HG03469 (cell line): ENCODE data around the gene RPTOR.

Experiments used
- ATAC-seq: cut with Tn5 transposase; IDR thresholded peaks from one replicate; pipeline ENCODE4 v1.9.1; 2021; ENCODE audit warnings: mild to moderate bottlenecking, moderate library complexity, moderate number of reproducible peaks; ENCODE audit not compliant: unreplicated experiment

The RPTOR gene

DNA sequence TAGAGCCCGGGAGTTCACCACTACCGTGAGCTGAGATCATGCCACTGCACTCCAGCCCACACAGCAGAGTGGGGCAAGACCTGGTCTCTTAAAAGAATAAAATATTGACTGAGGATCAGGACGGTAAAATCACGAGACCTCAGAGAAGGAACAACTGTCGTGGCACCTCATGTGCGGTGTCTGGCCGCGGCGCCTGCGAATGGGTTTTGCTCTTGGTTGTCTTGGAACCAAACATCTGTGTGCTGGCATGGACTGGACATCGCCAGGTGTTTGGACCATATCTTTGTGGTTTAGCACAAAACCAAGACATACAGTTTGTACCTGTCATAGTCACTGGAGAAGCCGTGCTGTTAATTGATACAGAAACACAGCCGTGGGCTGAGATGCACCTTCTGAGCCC lies 234.1 kb downstream of the RPTOR start:
- no peak for ATAC-seq

DNA sequence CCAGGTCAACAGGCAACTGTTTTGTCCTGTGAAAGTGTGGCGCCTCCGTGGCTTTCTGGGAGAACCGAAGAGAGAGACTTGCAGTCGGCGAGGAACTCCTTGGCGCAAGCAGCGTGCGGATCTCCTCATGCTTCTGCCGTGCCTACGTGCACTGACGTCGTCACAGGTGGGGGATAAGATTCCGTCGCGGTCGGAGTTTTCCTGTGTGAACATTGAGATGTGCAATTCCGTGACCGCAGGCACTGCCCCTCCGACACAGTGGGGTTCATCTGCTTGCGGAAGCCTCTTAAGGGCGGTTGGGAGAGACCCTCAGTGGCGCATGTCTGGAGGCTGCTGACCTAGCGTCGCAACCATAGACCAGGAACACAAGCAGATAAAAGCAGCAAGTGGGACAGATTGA lies 234.7 kb downstream of the RPTOR start:
- no peak for ATAC-seq

DNA sequence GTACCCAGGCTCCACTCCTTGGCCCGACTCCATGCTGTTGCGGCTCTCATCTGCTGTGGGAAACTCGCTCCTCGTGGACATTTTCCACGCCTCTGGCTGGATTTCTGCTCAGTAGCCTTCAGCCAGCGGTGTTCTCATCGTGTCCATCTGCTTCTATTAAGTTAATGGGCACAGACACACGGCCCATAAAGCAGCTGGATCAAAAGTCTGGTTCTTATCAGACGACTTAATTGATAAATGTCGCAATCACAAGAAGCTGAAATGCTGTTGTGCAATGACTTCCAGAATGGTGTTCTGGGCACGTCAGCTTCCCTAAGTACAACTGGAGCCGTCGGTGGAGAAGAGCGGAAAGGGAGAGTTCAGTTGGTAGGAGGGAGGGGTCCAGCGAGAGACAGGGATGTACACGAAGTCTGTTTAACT lies 235.3 kb downstream of the RPTOR start:
- ATAC-seq, result no peak

DNA sequence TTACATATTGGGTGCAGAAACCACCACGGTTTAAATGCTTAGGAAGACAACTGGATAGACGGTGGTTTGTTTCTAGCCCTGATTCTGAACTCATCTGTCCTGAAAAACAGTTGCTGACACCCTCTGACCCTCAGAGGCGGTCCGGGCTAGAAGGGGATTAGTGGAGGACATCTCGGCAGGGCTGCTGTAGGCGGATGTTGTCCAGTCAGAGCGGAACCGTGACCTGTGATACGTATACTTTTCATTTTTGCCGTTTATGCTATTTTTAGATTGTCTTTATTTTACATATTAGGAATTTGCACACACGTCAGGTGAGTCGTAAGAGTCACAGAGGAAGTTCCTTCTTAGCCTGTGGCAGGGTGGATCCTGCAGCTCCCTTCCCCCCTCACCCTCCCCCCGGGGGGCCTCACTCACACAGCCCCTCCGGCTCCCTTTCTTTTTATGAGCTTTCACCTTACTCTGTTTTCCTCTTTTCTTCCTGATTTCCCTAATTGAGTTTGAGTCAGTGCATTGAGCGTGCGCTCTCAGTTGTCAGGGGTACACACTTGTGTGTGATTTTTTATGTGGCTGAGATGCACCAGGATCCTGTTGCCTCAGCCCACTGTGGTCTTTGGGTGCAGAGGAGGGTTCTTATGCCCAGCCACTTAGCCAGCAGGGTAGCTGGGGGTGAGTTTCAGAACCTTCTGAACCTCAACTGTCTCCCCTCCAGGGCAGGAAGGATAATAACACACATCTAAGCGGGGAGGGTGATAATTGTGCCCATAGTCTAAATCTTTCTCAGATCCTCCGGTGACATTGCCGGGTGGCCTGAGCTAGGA lies 236.0 kb downstream of the RPTOR start:
- ATAC-seq, result no peak

DNA sequence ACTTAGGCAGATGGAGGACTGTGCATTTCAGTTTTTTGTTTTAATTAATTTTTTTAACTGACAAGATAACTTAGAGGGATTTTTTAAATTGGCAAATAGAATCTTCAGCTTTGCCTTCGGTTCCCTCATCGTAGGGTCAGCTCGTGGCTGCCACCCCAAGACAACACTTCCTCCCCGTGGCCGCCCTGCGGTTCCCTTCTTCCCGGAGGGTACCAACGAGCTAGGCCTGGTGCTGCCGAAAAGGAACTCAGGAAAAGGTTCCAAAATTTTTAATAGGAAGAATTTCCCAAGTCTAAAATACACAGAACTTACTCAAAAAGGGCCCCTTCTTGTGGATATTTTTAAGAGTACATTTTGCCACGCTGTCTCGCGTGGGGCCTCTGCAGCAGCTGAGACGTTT lies 236.6 kb downstream of the RPTOR start:
- ATAC-seq, result no peak

DNA sequence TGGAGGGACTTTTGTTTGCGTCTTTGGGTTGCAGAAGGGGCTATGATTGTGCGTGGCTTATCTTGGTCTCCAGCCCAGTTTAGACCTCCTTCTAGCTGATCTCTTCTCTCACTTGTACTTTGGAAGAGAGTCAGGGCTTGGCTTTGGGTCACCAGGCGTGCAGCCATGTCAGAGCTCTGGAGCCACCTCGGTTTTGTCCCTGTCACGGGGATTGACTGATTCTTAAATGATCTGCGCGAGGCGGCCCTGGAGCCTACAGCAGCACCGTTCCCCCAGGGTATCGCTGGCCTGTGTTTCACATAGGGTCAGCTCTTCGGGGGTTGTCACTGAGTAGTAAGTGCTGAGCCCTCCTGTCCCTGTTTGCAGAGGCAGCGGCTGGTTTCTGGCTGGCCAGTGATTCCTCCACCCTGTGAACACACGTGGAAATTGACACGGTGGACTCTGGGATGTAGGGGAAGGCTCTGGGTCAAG lies 237.2 kb downstream of the RPTOR start:
- no peak for ATAC-seq

DNA sequence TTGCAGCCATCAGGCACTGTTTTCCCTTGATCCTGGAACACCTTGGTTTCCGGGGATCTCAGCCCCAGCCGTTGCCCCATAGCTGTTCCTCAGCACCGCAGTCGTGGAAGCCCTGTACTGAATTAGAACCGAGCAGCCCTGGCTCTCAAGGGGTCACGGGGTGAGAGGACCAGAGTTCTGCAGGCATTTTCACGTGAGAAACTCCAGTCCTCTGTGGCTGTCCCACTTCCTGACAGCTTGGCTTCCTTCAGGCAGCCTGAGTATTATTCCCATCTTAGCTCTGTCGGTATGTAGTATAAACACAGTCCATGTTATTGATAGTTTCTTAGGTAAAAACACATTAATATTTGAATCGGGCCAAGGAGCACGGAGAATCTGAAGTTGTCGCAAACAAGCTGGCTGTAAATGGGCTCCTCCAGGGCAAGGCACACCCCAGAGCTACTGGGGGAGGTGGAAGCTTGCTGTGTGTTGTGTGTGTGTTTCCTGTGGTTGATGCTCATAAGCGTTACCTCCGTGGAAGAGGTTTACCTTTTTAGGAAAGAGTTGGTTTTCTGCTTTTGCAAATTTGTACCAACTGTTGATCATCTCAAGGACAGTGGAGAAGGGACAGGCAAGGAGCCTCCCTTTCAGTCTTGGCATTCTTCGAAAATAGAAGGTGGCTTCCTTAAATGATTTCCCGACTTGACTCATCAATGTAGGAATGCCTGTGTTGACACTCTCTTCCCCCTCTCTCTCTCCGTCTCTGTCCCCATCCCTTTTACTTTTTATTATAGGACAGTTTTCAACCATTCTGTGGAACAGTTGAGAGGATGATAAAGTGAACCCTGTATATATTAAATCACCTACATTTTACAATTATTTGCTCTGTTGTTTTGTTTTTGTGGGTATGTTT lies 238.1 kb downstream of the RPTOR start:
- ATAC-seq, result no peak

DNA sequence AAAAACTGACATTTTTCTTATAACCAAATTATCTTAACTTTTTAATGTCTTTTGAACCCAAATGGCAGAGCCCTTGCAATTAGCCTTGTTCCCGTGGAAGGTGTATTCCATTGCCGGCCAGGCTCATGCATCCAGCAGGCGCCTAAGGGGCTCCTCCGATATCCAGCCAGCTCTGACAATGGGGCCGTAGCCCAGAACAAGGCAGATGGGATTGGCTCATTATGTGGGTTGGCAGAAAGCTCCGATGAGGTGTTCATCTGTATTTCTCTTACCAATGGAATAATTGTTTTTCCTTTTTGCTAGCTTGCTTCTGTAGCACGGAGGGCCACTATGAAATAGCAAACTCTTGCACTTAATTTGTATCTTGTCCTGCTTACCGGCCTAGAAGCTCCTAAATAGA lies 238.8 kb downstream of the RPTOR start:
- ATAC-seq, result no peak

DNA sequence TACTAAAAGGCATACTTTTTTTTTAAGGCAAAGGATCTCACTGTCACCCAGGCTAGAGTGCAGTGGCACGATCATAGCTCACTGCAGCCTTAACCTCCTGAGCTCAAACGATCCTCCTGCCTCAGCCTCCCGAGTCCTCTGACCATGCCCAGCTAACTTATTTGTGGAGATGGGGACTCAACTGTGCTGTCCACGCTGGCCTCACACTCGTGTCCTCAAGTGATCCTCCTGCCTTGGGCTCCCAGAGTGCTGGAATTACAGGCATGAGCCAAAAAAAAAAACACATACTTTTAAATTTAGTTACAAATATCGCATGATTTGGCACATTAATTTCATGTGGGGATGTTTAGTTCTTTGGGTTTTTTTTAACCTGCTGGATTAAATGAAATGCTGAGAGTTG lies 239.3 kb downstream of the RPTOR start:
- no peak for ATAC-seq

DNA sequence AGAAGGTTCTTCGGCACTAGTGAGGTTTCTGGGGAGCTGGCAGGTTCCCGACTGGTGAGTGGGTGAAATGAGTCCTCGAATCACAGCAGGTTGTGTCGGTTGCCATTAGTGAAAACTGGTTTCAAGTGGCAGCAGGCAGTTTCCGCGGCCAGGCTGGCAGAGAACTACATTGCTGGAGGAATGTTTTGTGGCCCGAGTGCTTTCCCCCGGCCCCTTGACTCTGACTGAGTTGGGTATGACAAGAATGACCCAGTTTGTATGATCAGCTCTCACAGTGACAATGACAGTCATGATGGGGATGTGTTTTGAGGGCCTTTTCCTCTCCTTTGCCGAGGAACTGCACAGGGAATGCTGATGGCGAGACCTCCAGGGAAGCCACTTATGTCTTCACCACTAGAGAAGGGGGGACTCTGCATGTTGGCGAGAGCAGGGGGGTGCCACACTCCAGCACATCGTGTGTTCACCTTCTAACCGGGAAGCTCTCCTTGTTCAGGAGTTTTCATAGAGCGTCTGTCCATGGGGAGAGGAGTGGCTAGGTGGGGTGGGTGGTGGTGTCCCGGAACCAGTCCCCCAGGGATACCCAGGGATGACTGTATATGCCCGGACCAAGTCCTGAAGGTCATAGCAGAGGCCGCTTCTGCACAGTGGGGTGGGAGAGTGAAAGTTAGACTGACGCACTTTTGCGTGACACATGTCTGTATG lies 241.0 kb downstream of the RPTOR start:
- no peak for ATAC-seq

DNA sequence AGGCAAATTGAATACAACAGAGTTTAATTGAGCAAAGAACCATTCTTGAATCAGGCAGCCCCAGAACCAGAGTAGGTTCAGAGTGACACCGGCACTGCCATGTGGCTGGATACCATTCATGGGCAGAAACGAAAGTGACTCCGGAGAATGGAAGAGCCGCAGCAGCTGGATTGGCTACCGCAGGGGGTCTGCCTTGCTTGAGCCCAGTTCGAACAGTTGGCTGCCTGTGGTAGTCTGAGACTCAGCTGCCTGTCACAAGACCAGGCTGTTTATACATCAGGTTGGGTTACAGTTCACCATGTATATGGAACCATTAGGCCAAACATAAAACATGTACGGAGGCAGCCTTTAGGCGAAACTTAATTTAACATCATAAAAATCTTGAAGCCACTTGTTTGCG lies 241.8 kb downstream of the RPTOR start:
- no peak for ATAC-seq

DNA sequence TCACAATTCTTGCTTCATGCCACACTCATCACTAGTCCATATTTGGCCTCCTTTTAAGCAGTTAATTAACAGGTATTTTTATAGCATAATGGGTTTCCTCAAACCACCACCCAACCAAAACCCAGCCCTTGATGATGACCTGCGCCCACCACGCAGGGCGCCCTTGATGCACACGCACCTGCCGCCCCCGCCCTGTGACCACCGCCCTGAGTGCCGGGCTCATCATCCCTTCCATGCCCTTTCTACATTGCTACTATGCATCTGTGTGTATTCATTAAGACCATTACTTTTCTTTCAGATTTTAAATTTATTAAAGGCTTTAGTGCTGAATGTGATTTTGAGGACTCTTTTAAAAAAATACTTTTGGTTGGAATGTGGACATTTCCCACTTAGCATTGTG lies 242.2 kb downstream of the RPTOR start:
- no peak for ATAC-seq

DNA sequence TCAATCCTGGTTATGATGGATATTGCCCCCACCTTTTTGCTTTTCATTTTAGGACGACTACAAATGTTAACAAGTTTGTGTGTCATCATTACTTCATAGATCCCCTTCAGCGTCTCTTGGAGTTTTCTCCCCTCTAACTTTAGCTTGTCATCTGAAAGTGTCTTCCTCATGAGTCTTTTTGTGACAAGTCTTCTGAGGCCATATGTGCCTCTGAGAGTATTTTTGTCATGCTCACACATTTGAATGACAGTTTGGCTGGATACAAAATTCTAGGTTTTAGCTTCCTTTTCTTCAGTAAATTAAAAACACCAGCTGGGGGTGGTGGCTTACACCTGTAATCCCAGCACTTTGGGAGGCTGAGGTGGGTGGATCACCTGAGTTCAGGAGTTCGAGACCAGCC lies 243.2 kb downstream of the RPTOR start:
- no peak for ATAC-seq

DNA sequence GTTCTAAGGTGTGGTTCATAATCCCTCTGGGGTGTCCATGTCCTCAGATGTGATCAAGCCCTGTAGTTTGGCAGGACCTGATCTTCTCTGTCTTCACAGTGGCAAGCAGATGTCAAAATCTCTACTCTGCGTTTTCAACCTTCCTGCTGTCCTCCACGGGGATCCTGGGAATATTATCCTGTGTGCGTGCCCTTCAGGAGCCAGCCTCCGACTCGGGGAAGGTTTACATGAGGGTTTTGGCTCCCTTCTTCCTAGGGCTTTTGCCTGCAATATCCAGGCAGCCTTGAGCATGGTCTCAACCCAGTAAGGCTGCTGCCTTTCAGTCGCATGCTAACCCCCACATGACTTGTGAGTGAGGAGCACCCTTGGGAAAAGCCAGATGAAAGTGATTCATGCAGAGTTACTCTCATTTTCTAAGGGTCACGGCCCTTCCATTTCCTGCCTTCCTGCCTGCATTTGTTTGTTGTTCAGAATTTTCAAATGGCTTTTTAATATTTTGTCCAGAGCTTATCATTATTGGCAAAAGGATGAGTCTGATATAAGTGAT lies 244.8 kb downstream of the RPTOR start:
- ATAC-seq, result no peak

DNA sequence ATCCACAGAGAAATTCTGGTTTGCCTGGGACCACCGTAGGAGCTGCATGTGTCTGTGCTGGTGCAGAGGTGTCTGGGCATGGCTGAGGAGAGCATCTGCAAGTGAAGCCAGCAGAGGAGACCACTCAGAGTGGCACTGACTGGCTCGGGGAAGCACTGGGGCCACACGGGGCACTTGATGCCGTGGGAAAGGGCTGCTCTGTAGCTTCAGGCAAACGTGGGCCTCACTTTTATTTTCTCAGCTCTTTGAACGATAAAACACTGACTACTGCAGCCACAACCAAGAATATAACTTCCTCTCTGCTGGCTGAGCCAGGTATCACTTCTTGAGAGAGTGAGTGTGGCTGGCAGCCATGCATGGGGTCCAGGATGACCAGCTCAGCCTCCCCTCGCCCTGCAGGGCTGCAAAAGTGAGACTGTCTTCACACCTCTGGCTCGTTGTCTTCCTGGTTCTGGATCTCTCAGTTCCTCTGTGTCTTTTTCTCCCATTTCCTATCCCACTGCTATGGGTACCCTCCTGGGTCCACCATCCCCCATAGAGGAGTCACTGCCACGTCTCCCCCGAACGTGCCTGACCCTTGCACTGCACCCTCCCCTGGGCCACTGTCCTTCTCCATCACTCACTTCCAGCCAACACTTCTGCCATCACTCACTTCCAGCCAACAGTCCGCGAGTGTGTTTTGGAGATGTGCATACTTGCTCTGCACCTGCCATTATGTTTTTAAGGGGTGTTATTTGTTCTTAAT lies 245.6 kb downstream of the RPTOR start:
- ATAC-seq, result peak; percentile 30

DNA sequence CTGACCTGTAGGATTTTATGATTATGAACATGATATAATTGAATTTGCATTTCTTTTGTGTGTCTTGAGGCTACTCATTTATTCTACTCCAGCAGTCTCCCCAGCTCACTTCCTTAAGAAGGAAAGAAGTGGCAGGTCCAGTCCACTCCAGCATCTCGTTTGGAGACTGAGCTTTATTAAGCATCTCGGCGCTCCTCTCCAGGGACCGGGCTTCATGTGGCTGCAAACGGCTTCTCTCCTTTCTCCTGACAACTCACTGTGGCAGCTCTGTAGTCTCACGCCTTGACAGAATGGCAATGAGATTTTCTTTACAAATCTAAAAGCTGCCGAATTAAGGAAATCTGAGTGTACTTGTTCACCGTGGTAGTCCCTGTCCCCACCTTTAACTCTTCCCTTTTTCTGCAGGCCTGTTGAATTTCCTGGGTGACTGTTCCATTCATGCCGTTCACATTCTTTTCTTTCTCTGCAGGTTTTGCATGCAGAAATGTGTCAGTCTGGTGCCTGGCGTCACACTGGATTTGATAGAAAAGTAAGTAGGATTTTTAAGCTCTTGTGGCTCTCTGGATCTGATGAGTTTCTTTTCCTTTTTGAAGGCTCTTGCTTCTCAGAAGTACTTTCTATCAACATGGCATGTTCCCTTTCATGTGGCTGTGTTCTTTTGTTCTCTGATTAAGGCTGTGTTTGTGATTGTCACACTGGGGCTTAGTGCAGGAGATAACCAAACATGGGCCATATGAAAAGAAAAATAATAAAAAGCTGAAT lies 246.5 kb downstream of the RPTOR start:
- no peak for ATAC-seq

DNA sequence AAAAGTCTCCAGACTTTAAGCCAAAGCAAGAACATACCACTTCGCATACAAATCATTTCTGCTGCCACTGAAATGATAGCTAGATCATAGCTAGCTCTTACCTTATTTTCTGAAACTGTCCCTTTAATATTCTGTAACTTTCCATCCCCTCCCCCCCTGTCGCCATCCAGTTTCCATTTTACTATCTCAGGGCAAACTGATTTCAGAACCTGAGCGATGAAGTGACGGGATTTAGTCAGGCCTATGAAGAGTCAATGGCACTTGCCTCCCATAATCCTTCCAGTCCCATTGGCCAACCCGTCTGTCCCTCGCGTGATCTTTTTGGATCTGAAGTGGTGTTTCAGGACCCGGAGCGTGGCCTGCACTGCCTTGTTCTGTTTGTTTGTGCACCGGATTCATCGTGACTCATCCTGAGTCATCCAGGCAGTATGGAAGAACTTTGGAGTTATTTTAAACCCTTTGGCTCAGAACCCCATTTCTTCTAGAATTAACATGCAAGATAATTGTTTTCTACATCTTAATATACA lies 247.2 kb downstream of the RPTOR start:
- no peak for ATAC-seq

DNA sequence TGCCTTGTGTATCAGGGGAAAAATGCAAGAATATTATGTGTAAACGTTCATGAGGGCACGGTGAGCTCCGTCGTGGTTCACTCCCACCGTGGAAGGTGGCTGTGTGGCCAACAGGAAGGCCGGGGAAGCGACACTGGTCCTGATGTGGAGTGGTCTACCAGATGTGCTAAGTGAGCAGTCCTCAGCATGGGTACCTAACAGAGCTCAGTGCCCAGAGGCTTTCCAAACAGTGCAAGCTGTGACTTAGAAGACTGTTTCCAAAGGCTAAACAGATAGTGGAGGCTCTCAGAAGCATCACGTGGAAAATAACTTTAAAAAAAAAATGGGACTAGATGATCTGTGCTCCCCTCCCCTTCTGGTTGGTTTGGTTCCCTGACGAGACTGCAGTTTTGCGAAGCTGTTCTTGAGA lies 247.7 kb downstream of the RPTOR start:
- ATAC-seq, result no peak

DNA sequence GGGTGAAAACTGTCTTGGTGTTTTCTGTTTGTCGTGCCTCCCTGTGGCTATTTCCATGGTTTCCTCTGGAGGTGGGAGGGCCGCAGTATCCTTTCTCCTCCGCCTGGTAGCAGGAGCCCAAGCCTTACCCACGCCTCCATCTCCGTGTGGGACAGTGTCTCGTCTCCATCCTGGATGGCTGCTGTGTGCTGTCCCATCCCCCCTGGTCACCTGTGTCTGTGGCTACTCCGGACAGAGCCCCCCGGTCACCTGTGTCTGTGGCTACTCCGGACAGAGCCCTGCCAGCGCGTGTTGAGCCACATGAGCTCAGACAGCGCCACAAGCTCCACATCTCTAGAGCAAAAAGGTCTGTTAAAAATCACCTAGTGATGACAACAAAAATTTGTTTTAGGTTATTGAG lies 248.8 kb downstream of the RPTOR start:
- ATAC-seq, result no peak
